Measurements from ENCODE around the gene GPR4. TPM values are rescaled to one million over a fixed set of nuclear protein-coding genes. Genes with fewer than 3 reads are reported as not detected.

GPR4 gene
- total RNA-seq, 1 experiment from 2014 or later: 0.48 TPM

GRCh38 chr19:45554481-45554880 lies 47.5 kb downstream of the GPR4 start:
- TF ChIP-seq CTCF (IDR thresholded peaks at IDR 0.05): no peak
- TF ChIP-seq ZNF317 (CRISPR knock-in tag; IDR thresholded peaks at IDR 0.05; ENCODE audit: borderline replicate concordance, low read depth): no peak
- no peak for TF ChIP-seq MLX (CRISPR knock-in tag; IDR thresholded peaks at IDR 0.05)
- TF ChIP-seq IRF2 (CRISPR knock-in tag; IDR thresholded peaks at IDR 0.05; ENCODE audit: borderline replicate concordance, low read depth): no peak
- no peak for TF ChIP-seq CREM (CRISPR knock-in tag; IDR thresholded peaks at IDR 0.05)
- TF ChIP-seq ZNF263 (CRISPR knock-in tag; IDR thresholded peaks at IDR 0.05; ENCODE audit: low read depth): no peak
- TF ChIP-seq HMGA2 (CRISPR knock-in tag; IDR thresholded peaks at IDR 0.05): no peak
- no peak for TF ChIP-seq PRRX2 (CRISPR knock-in tag; IDR thresholded peaks at IDR 0.05)
- H3K36me3 Mint-ChIP-seq: no peaks in the 10 kb centered on the region
- no peak overlapping the region for H3K4me3 Mint-ChIP-seq
- peaks cover 20% of the 10 kb centered on the region for H3K4me1 Mint-ChIP-seq
- ATAC-seq: no peak
- ChIA-PET CTCF (interaction anchor here (1.0 to 2.8 kb wide), 12 partner anchors 8 to 126 kb away, joined by 3 to 38 read pairs (median 4); partner anchors contain the start of genes EML2, GIPR, OPA3 and RTN2), POLR2A (interaction anchor here (1.4 to 1.7 kb wide), 2 partner anchors 16 to 26 kb away, joined by 3 to 5 read pairs; no protein-coding TSS in a partner anchor)
- no peaks in the 10 kb centered on the region for H3K27me3 Mint-ChIP-seq (ENCODE audit: low read depth)
- no peak for DNase-seq (ENCODE audit: low spot score)
- no peaks in the 10 kb centered on the region for H3K9me3 Mint-ChIP-seq
- H3K27ac Mint-ChIP-seq: no peak overlapping the region

DNA sequence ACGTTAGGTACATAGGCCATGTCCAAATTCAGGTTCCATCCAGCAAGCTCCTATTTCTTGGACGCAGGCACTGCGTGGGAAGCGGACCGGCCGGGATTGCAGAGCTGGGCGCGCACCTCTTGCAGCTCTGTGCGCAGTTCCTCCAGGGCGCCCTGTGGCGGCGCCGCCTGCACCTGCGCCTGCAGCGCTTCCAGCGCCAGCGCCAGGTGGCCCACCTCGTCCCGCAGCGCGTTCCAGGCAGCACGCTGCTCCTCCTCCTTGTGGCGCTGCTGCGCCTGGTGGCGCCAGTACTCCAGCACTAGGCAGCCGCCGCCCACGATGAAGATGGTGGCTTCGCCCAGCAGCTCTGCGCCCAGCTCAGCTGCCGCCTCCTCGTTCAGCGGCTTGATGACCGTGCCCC lies 48.5 kb downstream of the GPR4 start:
- H3K4me1 Mint-ChIP-seq: peaks cover 20% of the 10 kb centered on the region
- no peak overlapping the region for H3K27ac Mint-ChIP-seq
- H3K4me3 Mint-ChIP-seq: peak overlapping the region; percentile 54
- POLR2A ChIA-PET: interaction anchor here (1.1 to 1.7 kb wide), 3 partner anchors 15 to 88 kb away, joined by 3 to 5 read pairs (median 3); no protein-coding TSS in a partner anchor
- H3K27me3 Mint-ChIP-seq (ENCODE audit: low read depth): no peaks in the 10 kb centered on the region
- CTCF ChIA-PET: interaction anchor here (0.6 to 2.8 kb wide), 33 partner anchors 9 to 221 kb away, joined by 3 to 38 read pairs (median 3); partner anchors contain the start of genes EML2, OPA3, PPM1N and QPCTL
- no peaks in the 10 kb centered on the region for H3K9me3 Mint-ChIP-seq
- H3K36me3 Mint-ChIP-seq: no peaks in the 10 kb centered on the region
- DNase-seq (ENCODE audit: low spot score): peak; percentile 79
- peak; percentile 84 for ATAC-seq
- TF ChIP-seq SOX15 (CRISPR knock-in tag; IDR thresholded peaks at IDR 0.05): no peak
- TF ChIP-seq GTF2I (CRISPR knock-in tag; conservative IDR thresholded peaks at IDR 0.05): no peak
- TF ChIP-seq, protein P1, sequence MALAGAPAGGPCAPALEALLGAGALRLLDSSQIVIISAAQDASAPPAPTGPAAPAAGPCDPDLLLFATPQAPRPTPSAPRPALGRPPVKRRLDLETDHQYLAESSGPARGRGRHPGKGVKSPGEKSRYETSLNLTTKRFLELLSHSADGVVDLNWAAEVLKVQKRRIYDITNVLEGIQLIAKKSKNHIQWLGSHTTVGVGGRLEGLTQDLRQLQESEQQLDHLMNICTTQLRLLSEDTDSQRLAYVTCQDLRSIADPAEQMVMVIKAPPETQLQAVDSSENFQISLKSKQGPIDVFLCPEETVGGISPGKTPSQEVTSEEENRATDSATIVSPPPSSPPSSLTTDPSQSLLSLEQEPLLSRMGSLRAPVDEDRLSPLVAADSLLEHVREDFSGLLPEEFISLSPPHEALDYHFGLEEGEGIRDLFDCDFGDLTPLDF (CRISPR knock-in tag; IDR thresholded peaks at IDR 0.05): no peak
- 0 out of 2 replicates have a peak, but pooled peaks have one; percentile 40 for TF ChIP-seq ESRRA (CRISPR knock-in tag; IDR thresholded peaks at IDR 0.05; ENCODE audit: borderline replicate concordance)
- TF ChIP-seq ZNF423 (CRISPR knock-in tag; IDR thresholded peaks at IDR 0.05): peak; percentile 94
- TF ChIP-seq OVOL2 (CRISPR knock-in tag; IDR thresholded peaks at IDR 0.05; ENCODE audit: borderline replicate concordance): no peak
- TF ChIP-seq ATF6 (CRISPR knock-in tag; IDR thresholded peaks at IDR 0.05): no peak
- TF ChIP-seq ZNF396 (CRISPR knock-in tag; IDR thresholded peaks at IDR 0.05; ENCODE audit: borderline replicate concordance): no peak
- TF ChIP-seq, protein P2, sequence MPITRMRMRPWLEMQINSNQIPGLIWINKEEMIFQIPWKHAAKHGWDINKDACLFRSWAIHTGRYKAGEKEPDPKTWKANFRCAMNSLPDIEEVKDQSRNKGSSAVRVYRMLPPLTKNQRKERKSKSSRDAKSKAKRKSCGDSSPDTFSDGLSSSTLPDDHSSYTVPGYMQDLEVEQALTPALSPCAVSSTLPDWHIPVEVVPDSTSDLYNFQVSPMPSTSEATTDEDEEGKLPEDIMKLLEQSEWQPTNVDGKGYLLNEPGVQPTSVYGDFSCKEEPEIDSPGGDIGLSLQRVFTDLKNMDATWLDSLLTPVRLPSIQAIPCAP (CRISPR knock-in tag; IDR thresholded peaks at IDR 0.05): no peak
- peak; percentile 65; the same call in 1 of the 2 replicates for TF ChIP-seq RELA (CRISPR knock-in tag; IDR thresholded peaks at IDR 0.05; ENCODE audit: borderline replicate concordance)
- no peak for TF ChIP-seq ELF4 (CRISPR knock-in tag; IDR thresholded peaks at IDR 0.05; ENCODE audit: low read depth)
- no peak for TF ChIP-seq SMAD4 (CRISPR knock-in tag; IDR thresholded peaks at IDR 0.05)
- TF ChIP-seq, protein P3, sequence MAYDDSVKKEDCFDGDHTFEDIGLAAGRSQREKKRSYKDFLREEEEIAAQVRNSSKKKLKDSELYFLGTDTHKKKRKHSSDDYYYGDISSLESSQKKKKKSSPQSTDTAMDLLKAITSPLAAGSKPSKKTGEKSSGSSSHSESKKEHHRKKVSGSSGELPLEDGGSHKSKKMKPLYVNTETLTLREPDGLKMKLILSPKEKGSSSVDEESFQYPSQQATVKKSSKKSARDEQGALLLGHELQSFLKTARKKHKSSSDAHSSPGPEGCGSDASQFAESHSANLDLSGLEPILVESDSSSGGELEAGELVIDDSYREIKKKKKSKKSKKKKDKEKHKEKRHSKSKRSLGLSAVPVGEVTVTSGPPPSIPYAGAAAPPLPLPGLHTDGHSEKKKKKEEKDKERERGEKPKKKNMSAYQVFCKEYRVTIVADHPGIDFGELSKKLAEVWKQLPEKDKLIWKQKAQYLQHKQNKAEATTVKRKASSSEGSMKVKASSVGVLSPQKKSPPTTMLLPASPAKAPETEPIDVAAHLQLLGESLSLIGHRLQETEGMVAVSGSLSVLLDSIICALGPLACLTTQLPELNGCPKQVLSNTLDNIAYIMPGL (CRISPR knock-in tag; IDR thresholded peaks at IDR 0.05): peak; percentile 73; the same call in 1 of the 2 replicates
- no peak for TF ChIP-seq ZNF425 (CRISPR knock-in tag; conservative IDR thresholded peaks at IDR 0.05)
- no peak for TF ChIP-seq MXD4 (CRISPR knock-in tag; IDR thresholded peaks at IDR 0.05; ENCODE audit: borderline replicate concordance)
- no peak for TF ChIP-seq SP1 (CRISPR knock-in tag; conservative IDR thresholded peaks at IDR 0.05)
- peak; percentile 85 for TF ChIP-seq ZBTB21 (CRISPR knock-in tag; IDR thresholded peaks at IDR 0.05; ENCODE audit: borderline replicate concordance)
- TF ChIP-seq ETV6 (CRISPR knock-in tag; IDR thresholded peaks at IDR 0.05): 0 out of 2 replicates have a peak, but pooled peaks have one; percentile 34
